LoVo (cell line): ENCODE measurements around the gene MED22.
A peak's percentile ranks its signal among the peaks of the same experiment; 100 is the strongest.
"Not testable (repeated sequence)": the region's sequence is repeated elsewhere in the genome, so short reads cannot be mapped to it uniquely, and the experiment has no call there.

Source experiments
- DNase-seq: peaks from one replicate; pipeline ENCODE4 v3.0.0-alpha.2; 2016; ENCODE audit warnings: low spot score

The MED22 gene

GRCh38 chr9:133334888-133335287, 13.0 kb downstream of the MED22 start:
- not testable (repeated sequence) for DNase-seq

DNA sequence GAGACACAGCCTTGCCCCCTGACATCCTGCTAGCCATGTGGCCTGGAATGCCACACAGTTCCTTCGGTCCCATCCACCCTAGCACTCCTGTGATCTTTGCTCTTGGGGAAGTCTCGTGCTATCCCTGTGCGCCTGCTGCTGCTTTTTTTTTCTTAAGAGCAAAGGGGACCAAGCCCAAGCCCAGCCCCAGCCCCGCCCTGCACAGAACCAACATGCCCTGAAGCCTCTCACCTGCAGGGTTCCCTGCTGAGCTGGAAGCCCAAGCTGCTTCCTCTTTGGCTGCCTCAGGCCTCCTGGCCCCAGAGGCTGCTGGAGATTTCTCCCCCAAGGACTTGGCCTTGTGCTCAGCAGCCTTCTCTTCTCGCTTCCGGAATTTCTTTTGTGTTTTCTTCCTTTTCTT, 13.8 kb downstream of the MED22 start:
- DNase-seq = peak; percentile 69

DNA sequence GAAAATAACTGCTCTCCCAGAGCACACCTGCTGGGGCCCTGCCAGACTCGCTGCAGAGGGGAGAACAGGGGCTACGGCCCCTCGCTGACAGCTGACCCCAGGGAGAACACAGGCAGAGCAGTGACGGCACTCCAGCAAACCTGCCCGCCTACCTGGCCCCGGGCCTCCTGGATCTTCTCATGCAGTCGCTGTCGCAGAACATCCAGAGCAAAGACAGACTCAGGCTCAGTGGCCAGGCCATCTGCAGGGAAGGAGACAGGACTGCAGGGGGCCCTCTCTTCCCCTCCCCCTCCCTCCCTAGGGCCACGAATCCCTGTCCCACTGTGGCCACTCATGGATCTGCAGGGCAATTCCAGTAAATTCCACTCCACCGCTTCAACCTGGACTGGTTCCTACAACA, 14.4 kb downstream of the MED22 start:
- no peak for DNase-seq

- no peak for DNase-seq
Observed at GRCh38 chr9:133333011-133333410, 14.9 kb downstream of the MED22 start.

DNA sequence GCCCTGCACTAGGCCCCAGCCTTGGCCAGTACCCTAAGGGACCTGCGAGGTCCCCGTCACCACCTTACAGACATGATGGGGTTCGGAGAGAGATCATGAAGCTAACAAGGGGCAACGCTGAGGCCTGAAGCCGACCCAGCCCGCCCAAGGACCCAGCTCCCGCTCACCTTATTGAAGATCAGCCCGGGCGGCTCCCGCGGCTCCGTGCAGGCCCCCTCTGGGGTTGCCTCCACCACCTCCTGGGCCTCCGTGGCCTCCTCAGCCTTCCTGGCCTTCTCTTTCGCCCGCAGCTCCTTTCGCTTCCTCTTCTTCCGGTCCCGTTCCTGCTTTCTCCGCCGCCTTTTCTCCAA, 15.6 kb downstream of the MED22 start:
- DNase-seq = no peak

- DNase-seq = no peak
Observed at GRCh38 chr9:133331641-133332380, 16.1 kb downstream of the MED22 start.

GRCh38 chr9:133331221-133331620, 16.7 kb downstream of the MED22 start:
- no peak for DNase-seq

GRCh38 chr9:133329306-133330156, 18.4 kb downstream of the MED22 start:
- DNase-seq = not testable (repeated sequence)

DNA sequence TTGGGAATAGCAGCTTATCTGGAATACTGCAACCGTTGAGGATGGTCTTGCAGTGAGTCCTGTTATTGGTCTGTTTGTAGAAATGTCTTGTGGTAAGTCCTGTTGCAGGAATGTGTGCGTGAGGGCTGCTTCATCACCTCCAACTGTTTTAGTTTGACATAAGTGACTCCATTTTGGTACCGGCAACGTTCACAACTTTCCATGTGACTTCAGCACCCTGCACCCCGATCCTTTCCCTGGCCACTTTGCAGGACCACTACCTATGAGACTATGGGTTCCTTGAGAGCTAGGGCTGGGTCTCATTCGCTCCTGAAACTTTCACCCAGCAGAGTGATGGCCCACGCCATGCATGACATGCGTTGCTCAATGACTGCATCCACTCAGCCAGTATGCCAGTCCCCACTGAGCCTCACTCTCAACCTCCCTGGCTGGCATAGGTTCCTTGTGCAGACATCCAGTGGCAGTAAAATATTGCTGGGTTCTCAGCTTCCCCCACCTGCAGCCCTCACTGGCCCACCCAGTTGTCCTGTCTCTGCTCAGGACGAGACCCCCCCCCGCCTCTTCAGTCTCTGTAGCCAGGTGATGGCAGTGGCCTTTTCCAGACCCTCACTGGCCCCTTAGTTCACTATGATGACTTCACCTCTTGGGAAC, 20.0 kb downstream of the MED22 start:
- DNase-seq = no peak

DNA sequence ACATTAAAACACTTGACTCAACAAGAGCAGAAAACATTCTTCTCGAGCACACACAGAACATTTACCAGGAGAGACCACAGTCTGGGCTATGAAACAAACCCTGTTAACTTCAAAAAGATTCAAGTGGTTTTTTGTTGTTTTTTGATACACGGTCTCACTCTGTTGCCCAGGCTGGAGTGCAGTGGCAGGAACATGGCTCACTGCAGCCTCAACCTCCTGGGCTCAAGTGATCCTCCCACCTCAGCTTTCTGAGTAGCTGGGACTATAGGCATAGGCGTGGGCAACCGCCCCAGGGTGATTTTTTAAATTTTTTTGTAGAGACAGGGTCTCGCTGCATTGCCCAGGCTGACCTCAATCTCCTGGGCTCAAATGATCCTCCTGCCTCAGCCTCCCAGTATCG, 20.9 kb downstream of the MED22 start:
- not testable (repeated sequence) for DNase-seq

GRCh38 chr9:133323991-133324703, 23.8 kb downstream of the MED22 start:
- no peak for DNase-seq

- DNase-seq = no peak
Observed at GRCh38 chr9:133323211-133323610, 24.7 kb downstream of the MED22 start.

DNA sequence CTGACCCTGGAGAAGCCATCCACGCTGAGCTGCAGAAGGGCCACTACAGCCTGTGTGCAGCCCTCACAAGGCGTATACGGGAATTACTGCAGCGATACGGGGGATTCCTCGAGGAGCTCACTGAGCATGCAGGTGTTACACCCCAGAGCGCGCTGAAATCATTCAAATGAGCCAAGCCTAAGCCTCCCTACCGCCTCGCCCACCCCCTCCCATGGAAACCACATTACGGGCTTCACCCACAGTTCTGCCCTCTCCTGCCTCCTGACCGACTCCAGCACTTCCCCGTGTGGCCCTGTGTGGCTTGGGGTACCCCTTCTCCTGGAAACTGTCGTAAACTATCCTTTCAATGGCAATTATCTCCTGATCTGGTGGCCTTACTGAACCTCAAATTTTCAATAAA, 25.2 kb downstream of the MED22 start:
- no peak for DNase-seq

DNA sequence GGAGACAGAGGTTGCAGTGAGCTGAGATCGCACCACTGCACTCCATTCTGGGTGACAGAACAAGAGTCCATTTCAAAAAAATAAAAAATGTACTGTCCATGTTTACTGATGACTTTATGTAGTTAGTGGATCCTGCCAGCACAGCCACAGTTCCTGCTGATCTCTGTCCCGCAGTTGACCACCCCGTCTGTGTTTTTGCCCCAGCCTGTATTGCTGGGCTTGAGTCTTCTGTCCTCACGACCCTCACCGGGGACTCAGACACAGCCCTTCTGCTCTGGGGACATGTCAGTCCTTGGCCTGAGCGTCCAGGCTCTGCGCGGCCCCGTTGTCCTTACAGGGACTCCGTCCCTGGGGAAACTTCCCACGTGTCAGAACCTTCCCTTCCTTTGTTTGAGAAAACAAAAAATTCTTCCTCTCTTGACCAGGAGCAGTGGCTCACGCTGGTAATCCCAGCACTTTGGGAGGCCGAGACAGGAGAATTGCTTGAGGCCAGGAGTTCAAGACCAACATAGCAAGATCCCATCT, 26.5 kb downstream of the MED22 start:
- DNase-seq = no peak

- DNase-seq = no peak
Observed at GRCh38 chr9:133320421-133320881, 27.5 kb downstream of the MED22 start.

- not testable (repeated sequence) for DNase-seq
Observed at GRCh38 chr9:133317551-133317950, 30.4 kb downstream of the MED22 start.

GRCh38 chr9:133315997-133316396, 31.9 kb downstream of the MED22 start:
- DNase-seq = no peak

GRCh38 chr9:133309608-133310007, 38.3 kb downstream of the MED22 start:
- DNase-seq = no peak

GRCh38 chr9:133307301-133307700, 40.6 kb downstream of the MED22 start:
- no peak for DNase-seq

DNA sequence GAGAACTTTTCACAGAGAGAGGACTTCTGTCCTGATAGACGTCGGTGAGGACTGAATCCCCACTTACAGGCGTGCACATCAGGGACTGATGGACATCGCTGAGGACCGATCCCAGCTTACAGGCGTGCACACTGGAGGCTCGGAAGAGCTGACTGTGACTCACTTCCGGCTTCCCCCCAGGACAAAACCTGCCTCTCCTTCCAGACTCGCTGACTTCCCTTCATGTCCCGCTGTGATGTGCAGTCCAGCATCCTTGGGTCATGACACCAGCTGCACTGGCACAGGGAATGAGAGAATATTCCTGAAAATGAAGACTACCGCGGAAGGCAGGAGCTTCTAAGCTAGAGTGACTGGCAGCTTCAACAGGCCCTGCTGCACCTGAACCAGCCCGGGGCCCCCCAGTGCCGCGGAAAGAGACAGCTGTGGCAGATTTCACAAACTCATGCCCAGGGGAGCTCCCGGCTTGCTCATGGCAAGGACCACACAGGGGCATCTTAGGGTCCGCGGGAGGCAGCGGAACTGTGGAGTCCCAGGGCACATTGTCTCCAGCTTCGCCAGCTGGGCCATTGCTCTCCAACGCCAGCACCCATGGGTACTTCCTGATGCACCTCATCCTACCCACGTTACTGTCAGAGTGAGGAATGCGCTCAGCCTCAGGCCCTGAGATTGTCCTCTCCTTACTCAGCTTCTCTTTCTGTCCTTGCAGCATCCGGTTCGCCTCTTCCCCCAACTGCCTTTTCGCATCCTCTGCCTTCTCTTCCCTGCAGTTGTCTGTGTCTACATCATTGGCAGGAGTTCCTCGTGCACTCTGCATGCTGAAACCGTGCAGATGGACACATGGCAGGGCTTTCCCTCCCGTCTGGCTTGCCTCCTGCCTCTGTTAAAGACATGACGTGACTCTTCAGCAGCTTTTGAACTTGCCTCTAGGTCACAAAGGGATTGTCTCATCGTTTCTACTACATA, 41.4 kb downstream of the MED22 start:
- no peak for DNase-seq

DNA sequence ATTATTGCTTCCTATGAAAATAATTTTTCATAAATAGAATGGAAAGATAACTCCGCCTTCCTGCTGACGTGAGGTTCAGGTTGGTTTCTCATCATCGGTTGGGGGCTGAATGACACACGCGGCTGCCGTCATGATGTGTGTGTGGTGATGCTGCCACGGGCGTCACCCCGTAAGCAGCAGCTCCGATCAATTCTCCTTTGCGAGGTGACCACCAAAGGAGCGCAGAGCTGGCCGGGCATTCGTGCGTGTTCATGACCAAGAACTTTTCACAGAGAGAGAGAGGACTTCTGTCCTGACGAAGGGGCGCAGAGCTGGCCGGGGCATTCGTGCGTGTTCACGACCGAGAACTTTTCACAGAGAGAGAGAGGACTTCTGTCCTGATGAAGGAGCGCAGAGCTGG, 42.2 kb downstream of the MED22 start:
- no peak for DNase-seq
